Adrenal gland (tissue), 5 donors: ENCODE measurements around the gene UXT.

Source experiments
- POLR2A ChIP-seq, 2 donors: fragments of 450-650 bp; IDR thresholded peaks; one replicate each; pipeline ENCODE4 v1.6.1; 2017; ENCODE audit warnings: antibody characterized with exemption in 2 of 2, mild to moderate bottlenecking in 2 of 2, moderate library complexity in 1 of 2
- TF ChIP-seq, protein P1 (sequence below), 6 experiments: fragments of 450-650 bp in 4 of 6; fragments of 200-600 bp in 2 of 6; sonication (generic) in 1 of 6; IDR thresholded peaks; 1 replicate in 5 of 6; 2 replicates in 1 of 6; pipeline versions ENCODE4 v1.5.1 to v1.8.0; 2016 to 2021; ENCODE audit warnings: antibody characterized with exemption in 6 of 6, mild to moderate bottlenecking in 2 of 6, moderate library complexity in 1 of 6
- donor health status: DM: no; HTN: no; CAD: no.

DNA sequence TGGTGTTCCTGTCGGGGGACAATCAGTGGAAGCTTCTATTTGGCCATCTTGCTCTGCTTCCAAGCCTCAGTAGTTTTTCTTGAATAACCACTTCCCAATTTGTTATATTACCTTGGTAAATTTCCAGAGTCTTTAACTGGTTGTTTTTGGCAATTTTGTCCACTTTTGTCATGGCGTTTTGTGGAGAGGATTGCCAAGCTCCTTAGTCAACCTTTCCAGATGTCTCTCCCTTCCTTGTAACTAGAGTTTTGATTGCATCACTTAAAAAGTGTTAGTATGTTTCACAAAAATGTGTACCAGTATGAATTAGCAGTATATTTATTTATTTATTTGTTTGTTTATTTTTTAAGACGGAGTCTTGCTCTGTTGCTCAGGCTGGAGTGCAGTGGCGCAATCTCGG, 15.8 kb upstream of the UXT start:
- TF ChIP-seq, protein P1, sequence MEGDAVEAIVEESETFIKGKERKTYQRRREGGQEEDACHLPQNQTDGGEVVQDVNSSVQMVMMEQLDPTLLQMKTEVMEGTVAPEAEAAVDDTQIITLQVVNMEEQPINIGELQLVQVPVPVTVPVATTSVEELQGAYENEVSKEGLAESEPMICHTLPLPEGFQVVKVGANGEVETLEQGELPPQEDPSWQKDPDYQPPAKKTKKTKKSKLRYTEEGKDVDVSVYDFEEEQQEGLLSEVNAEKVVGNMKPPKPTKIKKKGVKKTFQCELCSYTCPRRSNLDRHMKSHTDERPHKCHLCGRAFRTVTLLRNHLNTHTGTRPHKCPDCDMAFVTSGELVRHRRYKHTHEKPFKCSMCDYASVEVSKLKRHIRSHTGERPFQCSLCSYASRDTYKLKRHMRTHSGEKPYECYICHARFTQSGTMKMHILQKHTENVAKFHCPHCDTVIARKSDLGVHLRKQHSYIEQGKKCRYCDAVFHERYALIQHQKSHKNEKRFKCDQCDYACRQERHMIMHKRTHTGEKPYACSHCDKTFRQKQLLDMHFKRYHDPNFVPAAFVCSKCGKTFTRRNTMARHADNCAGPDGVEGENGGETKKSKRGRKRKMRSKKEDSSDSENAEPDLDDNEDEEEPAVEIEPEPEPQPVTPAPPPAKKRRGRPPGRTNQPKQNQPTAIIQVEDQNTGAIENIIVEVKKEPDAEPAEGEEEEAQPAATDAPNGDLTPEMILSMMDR (IDR thresholded peaks at IDR 0.05): no peak
- no peak for TF ChIP-seq POLR2A (IDR thresholded peaks at IDR 0.05)
